Neuronal stem cell (in vitro differentiated cells): ENCODE measurements around the gene CHRD.

ENCODE experiments used
- DNase-seq: peaks from one replicate; pipeline ENCODE4 v3.0.0-alpha.2; 2013; ENCODE audit warnings: low spot score
- H2AFZ ChIP-seq: one replicate; pipeline ENCODE4 v1.6.1; 2013; ENCODE audit warnings: mild to moderate bottlenecking, low read length, inconsistent platforms
- H2AK5ac ChIP-seq: 2 replicates; pipeline ENCODE4 v1.6.1; 2013; ENCODE audit warnings: low read depth, mild to moderate bottlenecking, inconsistent platforms, low read length, moderate library complexity, mixed read lengths
- H2BK120ac ChIP-seq: 2 replicates; pipeline ENCODE4 v1.6.1; 2013; ENCODE audit warnings: low read depth, mild to moderate bottlenecking, inconsistent platforms, low read length, moderate library complexity, mixed read lengths
- H2BK12ac ChIP-seq: one replicate; pipeline ENCODE4 v1.6.1; 2013; ENCODE audit warnings: low read length, inconsistent platforms
- H2BK15ac ChIP-seq: 2 replicates; pipeline ENCODE4 v1.6.1; 2013; ENCODE audit warnings: mild to moderate bottlenecking, low read length, inconsistent platforms, mixed read lengths
- H2BK5ac ChIP-seq: one replicate; pipeline ENCODE4 v1.6.1; 2013; ENCODE audit warnings: inconsistent platforms, mild to moderate bottlenecking, low read length, moderate library complexity
- H3K14ac ChIP-seq: one replicate; pipeline ENCODE4 v1.6.1; 2013; ENCODE audit warnings: low read length, inconsistent platforms
- H3K18ac ChIP-seq: 2 replicates; pipeline ENCODE4 v1.6.1; 2013; ENCODE audit warnings: low read length, inconsistent platforms
- H3K23ac ChIP-seq: 2 replicates; pipeline ENCODE4 v1.6.1; 2013; ENCODE audit warnings: low read depth, mild to moderate bottlenecking, mixed read lengths, low read length, inconsistent platforms; ENCODE audit not compliant: poor library complexity
- H3K27ac ChIP-seq: replicated peaks from 3 replicates; pipeline ENCODE4 v1.5.1; 2013; ENCODE audit warnings: low read length, inconsistent platforms
- H3K27me3 ChIP-seq, 3 experiments: 2 replicates each; pipeline ENCODE4 v1.6.1; 2013; ENCODE audit warnings: low read length in 3 of 3, mild to moderate bottlenecking in 2 of 3, inconsistent platforms in 1 of 3, low read depth in 1 of 3, mixed read lengths in 1 of 3, moderate library complexity in 1 of 3; ENCODE audit not compliant: control insufficient read depth in 3 of 3, insufficient read depth in 3 of 3
- H3K36me3 ChIP-seq, 2 donors: replicated peaks in 1 of 2; 2 replicates each; pipeline ENCODE4 v1.6.1; 2013; ENCODE audit warnings: low read length in 2 of 2; ENCODE audit not compliant: control insufficient read depth in 2 of 2, insufficient read depth in 2 of 2
- H3K4ac ChIP-seq: 2 replicates; pipeline ENCODE4 v1.6.1; 2013; ENCODE audit warnings: inconsistent platforms, mild to moderate bottlenecking, low read length, moderate library complexity
- H3K4me1 ChIP-seq, 2 donors: 1 replicate in 1 of 2; 2 replicates in 1 of 2; pipeline ENCODE4 v1.6.1; 2013; ENCODE audit warnings: low read length in 2 of 2, low read depth in 1 of 2; ENCODE audit not compliant: control insufficient read depth in 2 of 2, insufficient read depth in 1 of 2
- H3K4me2 ChIP-seq: one replicate; pipeline ENCODE4 v1.6.1; 2013; ENCODE audit warnings: mild to moderate bottlenecking, low read length, inconsistent platforms; ENCODE audit not compliant: insufficient read depth, poor library complexity, severe bottlenecking
- H3K4me3 ChIP-seq, 2 donors: 2 replicates each; pipeline ENCODE4 v1.5.1; 2013; ENCODE audit warnings: low read length in 2 of 2, mild to moderate bottlenecking in 2 of 2, inconsistent platforms in 1 of 2, moderate library complexity in 1 of 2
- H3K79me1 ChIP-seq: one replicate; pipeline ENCODE4 v1.6.1; 2013; ENCODE audit warnings: low read depth, mild to moderate bottlenecking, inconsistent platforms, low read length, moderate library complexity
- H3K9ac ChIP-seq: one replicate; pipeline ENCODE4 v1.6.1; 2013; ENCODE audit warnings: mild to moderate bottlenecking, low read depth, low read length, inconsistent platforms; ENCODE audit not compliant: poor library complexity
- H3K9me3 ChIP-seq, 2 donors: replicated peaks in 1 of 2; 2 replicates each; pipeline versions ENCODE3 to v1.6.1; 2013; ENCODE audit warnings: low read length in 2 of 2, mild to moderate bottlenecking in 2 of 2, inconsistent platforms in 1 of 2, low read depth in 1 of 2, mixed read lengths in 1 of 2, moderate library complexity in 1 of 2; ENCODE audit not compliant: control insufficient read depth in 2 of 2, insufficient read depth in 1 of 2
- H4K8ac ChIP-seq: one replicate; pipeline ENCODE4 v1.6.1; 2013; ENCODE audit warnings: low read depth, mild to moderate bottlenecking, inconsistent platforms, low read length, moderate library complexity
- H4K91ac ChIP-seq: one replicate; pipeline ENCODE4 v1.6.1; 2013; ENCODE audit warnings: low read length, low read depth, mild to moderate bottlenecking, inconsistent platforms; ENCODE audit not compliant: poor library complexity
- WGBS, 2 donors: extraction: QIAGEN DNeasy Blood & Tissue Kit; methylation state at CpG; one replicate each; pipeline ENCODE4 v1.1.7; 2013; ENCODE audit warnings: missing lambda C conversion rate in 2 of 2, mixed read lengths in 1 of 2; ENCODE audit not compliant: insufficient read length in 2 of 2, insufficient replicate concordance in 1 of 2; ENCODE audit errors: extremely low coverage in 2 of 2; 5-methylcytosine and 5-hydroxymethylcytosine counted together

CHRD gene

GRCh38 chr3:184383033-184383740 lies 3.3 kb downstream of the CHRD start:
- H4K8ac ChIP-seq, result no peak overlapping the region
- no peak overlapping the region for H2BK5ac ChIP-seq
- H3K23ac ChIP-seq, result no peak overlapping the region

GRCh38 chr3:184384342-184384741 lies 4.5 kb downstream of the CHRD start:
- Histone ChIP-seq H3K23ac (no peak overlapping the region), H3K18ac (no peak overlapping the region), H3K4me2 (no peak overlapping the region), H3K4ac (no peak overlapping the region), H2BK12ac (no peak overlapping the region), H4K91ac (no peak overlapping the region), H3K4me3 (no peak overlapping the region), H2AFZ (no peak overlapping the region), H3K9me3 (no peaks in the 10 kb centered on the region), H3K27me3 (peaks cover 8 to 19% (median 18%) of the 10 kb centered on the region in 3 experiments), H3K79me1 (no peaks in the 10 kb centered on the region), H2BK120ac (no peak overlapping the region), H3K14ac (no peak overlapping the region), H2AK5ac (no peak overlapping the region), H3K27ac (no peak overlapping the region), H3K9ac (no peak overlapping the region), H2BK15ac (no peak overlapping the region), H3K4me1 (peaks cover 6 to 10% of the 10 kb centered on the region in 2 donors), H4K8ac (no peak overlapping the region), H3K36me3 (no peaks in the 10 kb centered on the region), H2BK5ac (no peak overlapping the region)
- DNase-seq, result no peak
- WGBS, 2 donors, result no CpG with 5 or more reads among the region's 9 CpGs

More at GRCh38 chr3:184383033-184383740, 3.3 kb downstream of the CHRD start:
- no peak overlapping the region for H3K27ac ChIP-seq
- no peak overlapping the region for H2BK120ac ChIP-seq
- no peak overlapping the region for H4K91ac ChIP-seq
- H3K9ac ChIP-seq, result peak overlapping the region; percentile 50
- H2AFZ ChIP-seq, result no peak overlapping the region
- peak overlapping the region; percentile 91 for H2AK5ac ChIP-seq
- H2BK12ac ChIP-seq, result peak overlapping the region; percentile 16
- peaks cover 17 to 22% of the 10 kb centered on the region in 2 donors for H3K4me1 ChIP-seq
- no CpG with 5 or more reads among the region's 15 CpGs for WGBS, 2 donors
- H3K79me1 ChIP-seq, result no peaks in the 10 kb centered on the region
- no peak overlapping the region for H3K4ac ChIP-seq
- DNase-seq, result no peak
- H3K4me2 ChIP-seq, result no peak overlapping the region
- H3K9me3 ChIP-seq, result no peaks in the 10 kb centered on the region
- H3K18ac ChIP-seq, result peak overlapping the region; percentile 44
- no peak overlapping the region for H3K4me3 ChIP-seq
- H3K27me3 ChIP-seq, result peaks cover 8 to 22% (median 18%) of the 10 kb centered on the region in 3 experiments
- no peak overlapping the region for H2BK15ac ChIP-seq
- no peaks in the 10 kb centered on the region for H3K36me3 ChIP-seq
- H3K14ac ChIP-seq, result peak overlapping the region; percentile 47

GRCh38 chr3:184384856-184385422 lies 5.1 kb downstream of the CHRD start:
- Histone ChIP-seq H3K4me2 (no peak overlapping the region), H3K36me3 (no peaks in the 10 kb centered on the region), H3K79me1 (no peaks in the 10 kb centered on the region), H2BK12ac (no peak overlapping the region), H2BK15ac (peak overlapping the region; percentile 67), H3K27me3 (peaks cover 8 to 19% (median 18%) of the 10 kb centered on the region in 3 experiments), H2BK120ac (no peak overlapping the region), H2BK5ac (no peak overlapping the region), H2AK5ac (no peak overlapping the region), H3K4ac (no peak overlapping the region), H4K8ac (no peak overlapping the region), H3K18ac (peak overlapping the region; percentile 64), H2AFZ (no peak overlapping the region), H3K4me3 (no peak overlapping the region), H3K27ac (no peak overlapping the region), H3K9ac (no peak overlapping the region), H3K14ac (no peak overlapping the region), H4K91ac (no peak overlapping the region), H3K23ac (peak overlapping the region; percentile 65), H3K9me3 (no peaks in the 10 kb centered on the region), H3K4me1 (peaks cover 4 to 8% of the 10 kb centered on the region in 2 donors)
- WGBS, 2 donors, result no CpG with 5 or more reads among the region's 8 CpGs
- DNase-seq, result no peak

- Histone ChIP-seq H2AK5ac (peak overlapping the region; percentile 45), H3K9me3 (no peaks in the 10 kb centered on the region), H2AFZ (no peak overlapping the region), H2BK15ac (peak overlapping the region; percentile 59), H3K27ac (no peak overlapping the region), H4K91ac (no peak overlapping the region), H2BK120ac (peak overlapping the region; percentile 41), H3K4me2 (no peak overlapping the region), H3K9ac (no peak overlapping the region), H3K18ac (peak overlapping the region; percentile 8), H3K14ac (no peak overlapping the region), H3K4me1 (peaks cover 2 to 3% of the 10 kb centered on the region in 2 donors), H3K23ac (peak overlapping the region; percentile 75), H4K8ac (no peak overlapping the region), H2BK12ac (no peak overlapping the region), H2BK5ac (no peak overlapping the region), H3K4me3 (no peak overlapping the region), H3K36me3 (no peaks in the 10 kb centered on the region), H3K27me3 (peaks cover 0 to 11% (median 10%) of the 10 kb centered on the region in 3 experiments), H3K79me1 (no peaks in the 10 kb centered on the region), H3K4ac (no peak overlapping the region)
- no peak for DNase-seq
- no CpG with 5 or more reads among the region's 37 CpGs for whole genome bisulfite sequencing, 2 donors
Measured at GRCh38 chr3:184386047-184386806, 6.4 kb downstream of the CHRD start.
